Activated naive CD4-positive, alpha-beta T cell treated with anti-CD3 and anti-CD28 coated beads for 36 hours (primary cell): Measurements from ENCODE around the gene SENP5. TPM values are rescaled to one million over a fixed set of nuclear protein-coding genes. Genes with fewer than 3 reads are reported as not detected.

Experiments used
- CTCF ChIA-PET: fragments of 350-600 bp; sonication (Branson Sonifier 250); formaldehyde crosslinking; loops from one replicate; lab custom pipeline; 2021; ENCODE audit warnings: antibody characterized with exemption; lab: Charles Lee
- DNase-seq: peaks from one replicate; pipeline ENCODE4 v3.0.0-alpha.2; 2020
- H3K27ac Mint-ChIP-seq: one replicate; pipeline ENCODE4 v1.8.0; 2021; ENCODE audit warnings: mild to moderate bottlenecking, mixed read lengths
- H3K27me3 Mint-ChIP-seq: one replicate; pipeline ENCODE4 v1.8.0; 2021; ENCODE audit warnings: low read depth, mixed read lengths
- H3K36me3 Mint-ChIP-seq: one replicate; pipeline ENCODE4 v1.8.0; 2021; ENCODE audit warnings: low read depth, mixed read lengths
- H3K4me1 Mint-ChIP-seq: one replicate; pipeline ENCODE4 v1.8.0; 2021; ENCODE audit warnings: low read depth, mixed read lengths
- H3K4me3 Mint-ChIP-seq: one replicate; pipeline ENCODE4 v1.8.0; 2021; ENCODE audit warnings: mild to moderate bottlenecking, moderate library complexity, mixed read lengths
- H3K9me3 Mint-ChIP-seq: one replicate; pipeline ENCODE4 v1.8.0; 2021; ENCODE audit warnings: mixed read lengths
- intact Hi-C: fragments of 100-400 bp; cut with micrococcal nuclease; formaldehyde crosslinking; loops from one replicate; pipeline ENCODE4 v1.15.1; 2023
- total RNA-seq, 2 experiments: library from RNA; stranded (reverse); gene quantifications; one replicate each; pipeline ENCODE4 v1.2.3, GENCODE V29; 2021

The SENP5 gene
- total RNA-seq, 2 experiments from 2014 or later: 24.1 to 24.4 TPM

DNA sequence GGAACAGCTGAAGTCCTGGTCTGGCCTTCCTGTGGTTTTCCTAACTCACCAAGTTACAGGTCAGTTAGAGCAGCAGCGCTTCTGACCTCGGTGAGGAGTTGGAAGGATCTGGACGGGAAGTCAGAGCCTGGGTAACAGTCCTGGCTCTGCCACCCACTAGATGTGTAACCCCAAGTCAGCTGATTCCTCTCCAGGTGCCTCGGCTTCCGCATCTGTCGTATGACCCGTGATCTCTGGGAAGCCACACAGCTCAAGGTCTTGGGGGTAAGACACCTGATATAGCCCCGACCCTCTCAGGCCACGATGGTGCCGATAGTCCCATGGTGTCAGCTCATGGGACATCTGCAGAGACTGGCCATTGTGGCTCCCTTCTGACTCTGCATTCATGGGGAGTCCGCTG lies 109.2 kb downstream of the SENP5 start:
- CTCF ChIA-PET: interaction anchor here (1.5 to 2.2 kb wide), 3 partner anchors 53 to 212 kb away, joined by 3 to 6 read pairs (median 4); partner anchors contain the start of gene MELTF
- peaks cover 4% of the 10 kb centered on the region for H3K27me3 Mint-ChIP-seq
- peaks cover 6% of the 10 kb centered on the region for H3K4me1 Mint-ChIP-seq
- intact Hi-C loops: no loop called here
- DNase-seq: no peak
- peaks cover 3% of the 10 kb centered on the region for H3K9me3 Mint-ChIP-seq
- no peak overlapping the region for H3K27ac Mint-ChIP-seq
- H3K4me3 Mint-ChIP-seq: no peak overlapping the region
- no peaks in the 10 kb centered on the region for H3K36me3 Mint-ChIP-seq

DNA sequence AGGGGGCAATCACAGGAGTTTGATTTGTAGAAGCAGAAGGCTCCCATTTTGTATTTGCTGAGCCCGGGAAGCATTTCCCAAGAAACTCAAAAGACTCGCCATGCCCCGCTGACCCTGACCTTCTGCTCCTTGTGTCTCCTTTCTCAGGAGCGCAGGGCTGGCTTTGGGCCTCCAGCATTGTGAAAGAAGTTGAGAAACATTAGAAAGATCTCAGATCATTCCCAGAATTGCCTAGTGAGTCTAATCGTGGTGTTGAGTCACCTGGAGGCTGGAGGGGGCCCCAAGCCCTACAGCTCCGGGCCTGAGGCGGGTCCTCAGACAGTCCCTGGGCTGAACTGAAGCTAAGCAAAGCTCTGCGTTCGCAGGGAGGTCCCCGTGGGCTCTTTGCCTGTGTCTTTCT lies 111.8 kb downstream of the SENP5 start:
- Mint-ChIP-seq H3K4me3 (no peak overlapping the region), H3K27ac (no peak overlapping the region), H3K27me3 (peaks cover 7% of the 10 kb centered on the region), H3K4me1 (peaks cover 6% of the 10 kb centered on the region), H3K36me3 (peaks cover 3% of the 10 kb centered on the region), H3K9me3 (peaks cover 10% of the 10 kb centered on the region)
- CTCF ChIA-PET: interaction anchor here (1.2 to 1.9 kb wide), 3 partner anchors 13 to 146 kb away, joined by 3 to 7 read pairs (median 4); no protein-coding TSS in a partner anchor
- DNase-seq: no peak
- intact Hi-C loops: loop anchor here (2.0 kb wide), 1 partner anchor 523 kb away; no protein-coding TSS in a partner anchor

DNA sequence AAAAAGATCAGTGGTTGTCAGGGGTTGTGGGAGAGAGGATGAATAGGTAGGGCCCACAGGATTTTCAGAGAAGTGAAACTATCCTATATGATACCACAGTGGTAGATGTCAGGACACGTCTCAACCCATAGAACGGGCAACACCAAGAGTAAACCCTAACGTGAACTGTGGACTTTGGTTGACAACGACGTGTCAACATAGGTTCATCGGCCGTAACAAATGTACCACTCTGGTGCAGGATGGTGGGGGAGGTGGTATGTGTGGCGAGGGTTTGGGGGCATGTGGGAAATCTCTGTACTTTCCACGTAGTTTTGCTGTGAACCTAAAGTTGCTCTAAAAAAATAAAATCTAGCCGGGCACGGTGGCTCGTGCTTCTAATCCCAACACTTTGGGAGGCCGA lies 113.9 kb downstream of the SENP5 start:
- CTCF ChIA-PET: no interaction called here
- no peak overlapping the region for H3K27ac Mint-ChIP-seq
- H3K4me1 Mint-ChIP-seq: peaks cover 6% of the 10 kb centered on the region
- peaks cover 3% of the 10 kb centered on the region for H3K36me3 Mint-ChIP-seq
- peaks cover 10% of the 10 kb centered on the region for H3K9me3 Mint-ChIP-seq
- H3K4me3 Mint-ChIP-seq: no peak overlapping the region
- peaks cover 5% of the 10 kb centered on the region for H3K27me3 Mint-ChIP-seq
- intact Hi-C loops: no loop called here
- DNase-seq: no peak

DNA sequence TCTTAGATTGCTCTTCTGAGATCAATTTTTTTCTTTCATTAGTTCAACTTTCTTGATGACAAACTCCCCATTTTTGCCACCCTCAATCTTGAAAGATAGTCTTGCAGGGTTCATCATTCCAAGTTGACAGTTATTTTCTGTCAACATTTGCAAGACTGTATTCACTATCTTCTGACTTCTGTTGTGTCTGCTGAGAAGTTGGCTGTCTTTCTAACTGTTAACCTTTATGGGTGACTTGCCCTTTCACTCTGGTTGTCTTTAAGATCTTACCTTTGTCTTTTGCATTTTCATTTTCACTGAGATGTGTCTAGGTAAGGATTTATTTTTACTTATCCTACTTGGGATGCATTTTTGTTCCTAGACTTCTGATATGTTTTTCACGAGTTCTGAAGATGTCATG lies 115.5 kb downstream of the SENP5 start:
- no peak overlapping the region for H3K27ac Mint-ChIP-seq
- peaks cover 5% of the 10 kb centered on the region for H3K27me3 Mint-ChIP-seq
- peaks cover 3% of the 10 kb centered on the region for H3K36me3 Mint-ChIP-seq
- CTCF ChIA-PET: no interaction called here
- peaks cover 6% of the 10 kb centered on the region for H3K4me1 Mint-ChIP-seq
- intact Hi-C loops: no loop called here
- DNase-seq: no peak
- H3K9me3 Mint-ChIP-seq: peaks cover 10% of the 10 kb centered on the region
- H3K4me3 Mint-ChIP-seq: no peak overlapping the region

Other genes with a start within 250 kb of the SENP5 start
- gene NRROS, start 228.2 kb upstream of the SENP5 start, total RNA-seq: 1 to 10 TPM; 8.1 to 9.2 TPM
- 1 to 10 TPM; 3.1 to 4.4 TPM for gene CEP19, start 155.7 kb upstream of the SENP5 start, total RNA-seq
- gene PIGX, start 155.5 kb upstream of the SENP5 start, total RNA-seq: 10 to 100 TPM; 30.7 to 32.8 TPM
- 10 to 100 TPM; 66.6 to 68.4 TPM for gene PAK2, start 128.1 kb upstream of the SENP5 start, total RNA-seq
- 10 to 100 TPM; 91.7 to 98.3 TPM for gene NCBP2, start 74.6 kb downstream of the SENP5 start, total RNA-seq
- gene PIGZ, start 100.9 kb downstream of the SENP5 start, total RNA-seq: under 1 TPM; 0.12 to 0.26 TPM
- gene MELTF, start 161.9 kb downstream of the SENP5 start, total RNA-seq: 1 to 10 TPM; 5.1 to 5.5 TPM